D341Med (cell line): ENCODE measurements around the gene KDM3A.

Source experiments
- DNase-seq: peaks from one replicate; pipeline ENCODE4 v3.0.0; 2012; ENCODE audit warnings: low spot score

Gene KDM3A

DNA sequence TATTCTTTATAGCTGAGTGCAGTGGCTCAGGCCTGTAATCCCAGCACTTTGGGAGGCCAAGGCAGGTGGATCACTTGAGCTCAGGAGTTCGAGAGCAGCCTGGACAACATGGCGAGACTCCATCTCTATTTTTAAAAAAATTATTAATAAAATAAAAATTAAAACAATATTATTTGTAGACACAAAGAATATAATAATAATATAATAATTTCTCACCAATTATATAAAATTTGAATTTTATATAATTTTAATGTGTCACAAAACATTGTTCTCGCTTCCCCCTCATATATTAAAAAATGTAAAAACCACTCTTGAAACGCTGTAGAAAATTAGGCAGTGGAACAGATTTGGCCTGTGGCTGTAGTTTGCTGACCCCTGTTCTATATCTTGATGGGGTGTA lies 5.6 kb upstream of the KDM3A start:
- no peak for DNase-seq

GRCh38 chr2:86436328-86436727 lies 4.8 kb upstream of the KDM3A start:
- DNase-seq, result no peak

DNA sequence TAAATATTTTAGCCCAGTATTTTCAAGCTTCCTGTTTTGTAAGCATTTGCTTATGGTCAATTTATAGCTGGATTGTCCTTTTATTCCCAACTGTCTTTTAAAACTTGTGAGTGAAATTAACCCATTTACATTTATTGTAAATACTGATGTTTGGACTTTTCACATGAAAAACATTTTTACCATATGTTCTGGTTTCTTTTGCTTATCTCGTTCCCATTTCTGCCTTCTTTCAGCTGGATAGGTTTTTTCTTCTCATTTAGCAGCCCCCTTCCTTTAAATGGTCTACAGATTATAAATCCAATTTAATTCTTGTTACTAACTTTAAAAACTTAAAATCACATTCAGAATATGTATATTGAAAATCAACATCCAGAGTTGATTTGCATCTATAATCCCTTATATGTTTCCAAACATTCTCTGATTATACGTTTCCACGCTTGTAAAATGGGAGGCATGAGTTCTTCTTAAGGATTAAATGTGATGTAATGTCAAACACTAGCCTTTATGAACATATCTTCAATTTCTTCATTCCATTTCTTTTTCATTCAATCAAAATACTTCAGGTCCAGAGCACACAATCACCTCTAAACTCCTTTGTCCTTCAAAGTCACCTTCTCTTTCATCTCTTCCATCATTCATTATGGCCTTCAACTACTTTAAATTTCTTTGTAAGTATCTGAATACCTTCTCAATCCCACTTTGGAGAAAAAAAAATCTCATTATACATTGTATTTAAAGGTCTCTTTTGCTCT lies 1.1 kb upstream of the KDM3A start:
- no peak for DNase-seq

DNA sequence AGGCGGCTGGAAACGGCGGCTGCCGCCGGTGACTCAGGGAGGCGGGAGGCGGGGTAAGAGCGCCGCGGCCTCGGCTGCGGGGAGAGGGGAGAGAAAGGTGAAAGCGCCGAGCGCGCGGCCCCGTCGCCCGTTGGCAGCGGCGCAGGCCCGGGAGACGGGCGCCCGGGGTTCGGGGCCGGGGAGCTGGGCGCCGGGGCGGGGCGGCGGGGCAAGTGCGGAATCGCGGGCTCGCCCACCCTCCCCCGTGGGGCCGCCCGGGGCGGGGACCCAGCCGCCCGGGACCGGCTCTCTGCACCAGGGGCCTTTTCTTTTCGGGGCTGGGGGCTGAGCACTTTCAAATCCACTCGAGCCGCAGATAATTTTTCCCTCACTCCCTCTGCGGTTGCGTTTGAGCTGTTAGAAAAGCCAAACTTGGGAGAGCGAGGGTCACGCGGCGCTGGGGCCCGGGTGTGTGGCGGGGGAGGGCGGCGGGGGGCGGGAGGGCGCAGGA lies 266 bp downstream of the KDM3A start:
- no peak for DNase-seq

DNA sequence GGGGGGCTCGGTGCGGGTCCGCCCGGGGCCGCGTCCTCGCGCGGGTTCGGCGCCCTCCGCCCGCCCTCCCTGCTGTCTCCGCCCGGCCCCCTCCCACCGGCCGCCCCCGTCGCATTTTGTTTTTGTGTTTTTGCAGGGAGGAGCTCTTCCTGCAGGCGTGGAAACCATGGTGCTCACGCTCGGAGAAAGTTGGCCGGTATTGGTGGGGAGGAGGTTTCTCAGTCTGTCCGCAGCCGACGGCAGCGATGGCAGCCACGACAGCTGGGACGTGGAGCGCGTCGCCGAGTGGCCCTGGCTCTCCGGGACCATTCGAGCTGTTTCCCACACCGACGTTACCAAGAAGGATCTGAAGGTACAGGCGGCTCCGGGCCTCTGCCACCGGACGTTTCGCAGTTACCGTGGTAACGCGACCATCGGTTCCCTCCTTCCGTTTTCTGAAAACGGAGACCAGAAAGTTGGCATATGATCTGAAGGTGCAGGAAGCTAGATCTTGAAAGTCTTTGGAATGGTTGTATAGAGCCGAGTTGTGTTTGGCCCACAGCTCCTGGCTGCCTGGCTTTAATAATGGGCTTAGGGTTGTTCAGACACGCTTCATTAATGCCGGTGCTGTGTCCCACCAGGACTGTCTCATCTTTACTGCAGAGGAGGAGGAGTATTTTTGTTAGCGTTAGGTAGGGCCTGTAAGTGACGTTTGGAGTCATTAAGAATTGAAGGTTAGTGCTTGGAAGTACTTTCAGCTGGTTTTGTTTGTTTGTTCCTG lies 891 bp downstream of the KDM3A start:
- DNase-seq, result peak; percentile 74

DNA sequence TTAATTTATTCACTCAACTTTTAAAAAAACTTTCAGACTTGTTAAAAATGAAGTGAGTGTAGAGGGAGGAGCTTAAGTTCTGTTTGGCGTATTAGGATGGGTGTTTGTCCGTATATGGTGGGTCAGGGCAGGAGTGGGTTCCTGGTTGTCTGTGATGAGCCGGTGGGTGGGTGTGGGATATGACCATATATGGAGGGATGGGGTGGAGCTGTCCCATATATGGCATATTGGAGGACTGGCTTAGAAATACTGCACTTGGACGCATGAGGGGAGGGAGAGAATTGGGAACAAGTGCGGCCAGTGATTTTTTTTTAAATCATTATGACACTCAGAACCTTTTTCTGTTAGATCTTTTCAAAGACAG lies 1.5 kb downstream of the KDM3A start:
- peak; percentile 77 for DNase-seq

DNA sequence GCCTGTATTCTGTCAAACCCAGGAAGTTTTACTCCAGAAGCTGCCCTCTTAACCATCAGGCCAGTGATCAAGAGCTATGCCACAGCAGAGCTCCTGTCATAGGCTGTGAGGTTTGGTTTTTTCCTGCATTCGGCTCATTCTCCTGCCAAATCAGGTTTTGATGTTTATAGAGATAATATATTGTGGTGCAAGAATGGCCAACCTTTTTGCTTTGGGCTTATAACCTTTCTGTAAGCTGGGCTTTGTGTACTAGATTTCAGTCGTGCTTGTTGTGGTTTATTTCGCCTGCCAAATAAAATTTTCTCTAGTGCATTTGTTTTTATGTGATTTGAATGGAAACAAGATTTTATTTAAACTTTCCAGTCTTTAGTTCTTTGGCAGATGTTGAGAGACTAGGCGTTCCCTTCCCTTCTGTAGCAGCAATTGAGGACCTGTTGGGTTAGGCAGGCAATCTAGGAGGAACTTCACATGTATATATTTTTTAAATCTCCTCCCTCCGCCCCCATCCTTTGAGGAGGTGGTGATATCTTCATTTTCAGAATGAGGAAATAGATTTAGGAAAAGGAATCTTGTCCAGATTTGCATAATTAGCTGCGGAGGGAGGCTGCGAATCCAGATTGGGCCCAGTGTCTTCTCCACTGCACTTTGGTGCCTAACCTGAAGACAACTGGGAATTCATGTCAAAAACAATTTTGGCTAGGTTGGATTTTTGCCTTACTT lies 2.6 kb downstream of the KDM3A start:
- DNase-seq, result no peak

DNA sequence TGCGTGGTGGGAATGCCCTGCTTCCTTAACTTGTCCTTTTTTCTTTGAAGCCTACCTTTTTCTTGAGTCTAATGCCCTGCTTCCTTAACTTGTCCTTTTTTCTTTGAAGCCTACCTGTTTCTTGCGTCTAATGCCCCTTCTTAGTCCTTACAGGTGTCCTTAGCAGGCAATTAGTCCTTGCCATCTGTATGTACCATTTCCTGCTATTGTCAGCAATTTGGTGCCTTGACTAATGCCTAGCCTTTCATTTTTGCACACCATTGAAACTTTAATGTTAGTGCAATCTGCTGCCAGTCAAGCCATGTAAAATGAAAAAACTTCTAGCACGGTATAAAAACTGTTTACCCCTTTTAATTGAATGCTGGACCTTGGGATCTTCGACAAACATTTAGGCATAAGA lies 4.3 kb downstream of the KDM3A start:
- no peak for DNase-seq

DNA sequence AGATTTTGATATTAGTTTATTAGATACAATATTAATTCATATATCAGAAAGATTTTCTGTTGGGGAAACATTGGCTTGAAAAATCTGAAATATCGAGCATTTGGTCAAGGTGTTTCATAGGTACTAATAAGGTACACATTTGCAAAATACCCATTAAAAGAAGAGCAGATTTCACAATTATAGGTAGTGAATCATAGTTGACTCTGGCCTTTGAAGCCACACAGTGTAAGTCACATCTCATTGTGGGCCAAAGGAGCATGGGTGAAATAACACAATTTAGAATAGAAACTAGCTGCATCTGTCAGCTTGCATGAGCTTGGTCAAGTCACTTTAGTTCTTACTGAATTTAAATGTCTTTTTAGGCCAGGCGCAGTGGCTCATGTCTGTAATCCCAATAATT lies 4.9 kb downstream of the KDM3A start:
- DNase-seq, result no peak

DNA sequence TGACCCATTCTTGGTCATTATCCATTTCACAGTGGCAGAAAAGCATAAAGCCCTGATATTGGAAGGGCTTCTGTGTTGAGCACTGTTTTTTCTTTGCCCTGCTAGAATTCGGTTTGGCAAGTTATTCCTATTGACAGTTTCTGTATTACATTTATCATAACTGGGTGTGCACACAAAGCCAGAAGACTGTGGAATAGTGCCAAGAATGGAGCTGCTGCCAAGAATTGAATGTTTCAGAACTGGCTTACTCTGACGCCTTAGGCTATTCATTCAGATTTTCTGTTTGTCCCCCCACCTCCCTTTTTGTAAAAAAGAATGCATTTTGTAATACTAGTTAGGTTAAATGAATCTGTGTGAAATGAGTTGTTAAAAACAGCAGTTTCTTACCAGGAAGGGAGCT lies 12.7 kb downstream of the KDM3A start:
- DNase-seq, result no peak

DNA sequence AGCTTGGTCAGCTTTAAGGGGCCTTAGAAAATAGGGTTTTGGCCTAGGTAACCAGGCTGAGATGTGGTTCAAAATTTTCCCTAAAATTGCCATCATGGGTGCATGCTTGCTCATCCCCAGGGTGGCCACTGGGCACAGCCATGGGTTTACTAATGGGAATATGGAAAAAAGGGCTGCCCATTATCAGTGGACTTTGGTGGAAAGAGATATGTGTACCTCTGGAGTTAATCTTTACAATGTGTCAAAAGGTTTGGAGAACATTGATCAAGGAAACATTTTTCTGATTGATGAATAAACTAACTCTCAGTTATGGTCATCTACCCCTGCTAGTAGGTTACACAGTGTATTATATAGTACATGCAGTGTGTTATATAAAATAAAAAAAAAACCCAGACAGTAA lies 13.1 kb downstream of the KDM3A start:
- no peak for DNase-seq

DNA sequence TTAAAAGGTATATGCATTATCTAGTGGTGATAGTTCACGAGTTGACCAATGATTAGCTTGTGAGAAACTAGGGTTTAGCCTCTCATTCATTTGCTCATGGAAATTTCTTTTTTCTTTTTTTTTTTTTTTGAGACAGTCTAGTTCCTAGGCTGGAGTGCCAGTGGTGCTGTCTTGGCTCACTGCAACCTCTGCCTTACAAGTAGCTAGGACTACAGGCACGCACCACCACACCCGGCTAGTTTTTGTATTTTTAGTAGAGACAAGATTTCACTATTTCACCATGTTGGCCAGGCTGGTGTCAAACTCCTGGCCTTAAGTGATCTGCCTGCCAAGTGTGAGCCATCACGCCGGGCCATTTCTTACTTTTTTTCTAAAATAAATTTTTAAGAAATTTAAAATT lies 14.0 kb downstream of the KDM3A start:
- no peak for DNase-seq

GRCh38 chr2:86461042-86461743 lies 20.0 kb downstream of the KDM3A start:
- no peak for DNase-seq

GRCh38 chr2:86464652-86465051 lies 23.5 kb downstream of the KDM3A start:
- no peak for DNase-seq

- DNase-seq, result no peak
These were observed 25.1 kb downstream of the KDM3A start for GRCh38 chr2:86466306-86466705.

- DNase-seq, result no peak
These were observed 27.2 kb downstream of the KDM3A start for GRCh38 chr2:86468162-86469033.

- DNase-seq, result no peak
These were observed 29.7 kb downstream of the KDM3A start for GRCh38 chr2:86470890-86471289.

GRCh38 chr2:86471637-86472036 lies 30.5 kb downstream of the KDM3A start:
- DNase-seq, result no peak

DNA sequence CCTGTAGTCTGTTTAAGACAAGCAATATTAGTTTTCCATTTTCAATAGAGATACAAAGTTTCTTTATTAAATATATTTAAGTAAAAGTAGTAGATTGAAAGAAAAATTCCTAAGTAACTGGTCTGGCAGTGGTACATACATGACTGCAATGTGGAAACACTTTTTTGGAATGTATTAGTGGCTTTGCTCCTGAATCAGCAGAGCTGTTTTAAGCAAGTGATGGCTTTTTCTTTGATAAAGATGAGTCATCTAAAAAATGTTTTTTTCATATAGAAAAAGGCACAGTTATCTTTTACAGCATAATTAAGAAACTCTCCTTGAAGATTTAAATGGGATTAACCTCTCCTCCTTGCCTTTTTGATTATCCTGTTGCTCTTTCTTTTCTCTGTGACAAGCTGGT lies 34.9 kb downstream of the KDM3A start:
- DNase-seq, result no peak

- no peak for DNase-seq
These were observed 35.7 kb downstream of the KDM3A start for GRCh38 chr2:86476918-86477317.

DNA sequence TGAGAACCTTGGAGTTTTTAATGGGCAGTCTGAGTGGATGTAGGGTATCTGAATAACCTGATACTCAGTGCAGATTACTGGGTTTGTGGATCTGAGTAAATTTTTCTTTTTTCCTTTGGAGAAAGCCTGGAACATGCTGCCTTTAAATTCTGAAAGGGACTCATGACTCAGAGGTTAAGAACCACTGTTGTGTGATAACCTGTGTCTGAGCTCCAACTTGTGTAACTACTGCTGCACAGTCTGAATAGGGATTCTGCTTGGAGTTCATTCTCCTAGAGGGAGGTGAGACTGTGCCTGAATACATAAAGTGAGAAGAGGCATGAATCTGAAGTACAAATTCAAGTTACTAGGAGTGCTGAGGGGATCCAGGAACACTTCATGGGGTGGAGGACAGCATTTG lies 36.2 kb downstream of the KDM3A start:
- DNase-seq, result no peak
